HG03280 (cell line): ENCODE results near the gene PKD1.
"Not testable (repeated sequence)": the region's sequence is repeated elsewhere in the genome, so short reads cannot be mapped to it uniquely, and the experiment has no call there.

Source experiments
- ATAC-seq: cut with Tn5 transposase; IDR thresholded peaks from one replicate; pipeline ENCODE4 v1.9.1; 2021; ENCODE audit warnings: mild to moderate bottlenecking, moderate library complexity; ENCODE audit not compliant: unreplicated experiment

PKD1 gene

GRCh38 chr16:2126161-2126743, 9.4 kb downstream of the PKD1 start:
- ATAC-seq = not testable (repeated sequence)

DNA sequence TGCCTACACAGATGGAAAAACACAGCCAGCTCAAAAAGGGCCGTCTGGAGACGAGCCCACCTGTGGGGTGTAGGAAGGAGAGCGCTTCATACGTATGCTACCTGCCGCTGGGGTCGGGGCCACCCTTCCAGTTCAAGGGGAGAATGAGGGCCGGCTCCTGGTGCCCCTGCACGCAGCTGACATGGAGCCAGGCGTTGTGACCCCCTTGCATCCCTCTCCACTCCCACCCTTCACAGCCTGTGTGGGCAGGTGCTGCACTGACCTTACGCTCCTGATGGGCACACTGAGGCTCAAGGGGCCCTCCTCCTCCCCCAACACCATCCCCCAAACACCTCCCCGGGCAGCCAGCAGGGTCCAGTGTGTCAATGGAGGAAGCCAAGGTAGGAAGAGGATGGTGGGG, 10.1 kb downstream of the PKD1 start:
- not testable (repeated sequence) for ATAC-seq

GRCh38 chr16:2124694-2125444, 10.8 kb downstream of the PKD1 start:
- not testable (repeated sequence) for ATAC-seq

DNA sequence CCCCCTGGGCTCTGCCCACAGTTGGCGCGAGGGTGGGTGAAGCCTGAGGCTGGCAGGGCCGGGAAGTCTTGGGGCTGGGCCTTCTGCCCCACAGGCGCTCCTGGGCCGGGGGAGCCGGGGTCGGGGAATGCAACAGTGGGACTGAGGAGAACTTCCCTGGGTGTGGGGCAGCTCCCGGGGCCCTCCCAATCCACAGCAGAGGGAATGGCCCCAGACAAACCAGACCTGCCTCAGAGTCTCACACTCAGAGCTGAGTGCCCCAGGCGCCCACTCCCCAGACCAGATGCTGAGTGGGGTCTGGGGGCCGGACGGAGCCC, 11.4 kb downstream of the PKD1 start:
- not testable (repeated sequence) for ATAC-seq

DNA sequence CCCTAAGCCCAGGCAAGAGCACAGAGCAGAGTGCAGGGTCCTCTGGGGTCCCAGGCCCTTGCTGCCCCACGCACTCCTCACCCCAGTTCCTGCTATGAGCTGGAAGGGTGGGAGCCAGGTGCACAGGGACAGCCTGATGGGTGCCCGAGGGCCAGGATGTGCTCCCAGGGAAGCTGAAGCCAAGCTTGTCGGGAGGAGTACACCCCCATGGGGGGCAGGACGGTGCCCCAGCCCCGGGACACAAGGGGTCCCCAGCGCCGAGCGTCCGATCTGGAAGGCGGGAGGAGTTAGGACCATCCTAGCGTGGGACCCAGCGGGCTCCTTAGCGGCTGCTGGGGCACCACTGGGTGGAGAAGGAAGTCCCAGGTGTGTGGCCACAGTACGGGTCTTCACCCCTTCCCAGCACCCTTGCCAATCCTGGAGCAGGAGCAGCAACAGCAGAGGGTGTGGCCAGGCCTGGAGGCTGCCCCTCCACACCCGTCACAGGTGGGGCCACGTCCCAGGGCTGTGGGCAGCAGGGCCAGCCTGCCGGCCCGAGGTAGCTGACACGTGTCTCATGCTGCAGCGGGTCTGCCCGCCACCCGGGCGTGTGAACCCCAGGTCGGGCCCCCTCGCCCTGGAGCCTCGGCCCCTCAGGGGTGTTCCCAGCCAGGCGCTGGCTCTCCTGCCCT, 11.9 kb downstream of the PKD1 start:
- not testable (repeated sequence) for ATAC-seq

DNA sequence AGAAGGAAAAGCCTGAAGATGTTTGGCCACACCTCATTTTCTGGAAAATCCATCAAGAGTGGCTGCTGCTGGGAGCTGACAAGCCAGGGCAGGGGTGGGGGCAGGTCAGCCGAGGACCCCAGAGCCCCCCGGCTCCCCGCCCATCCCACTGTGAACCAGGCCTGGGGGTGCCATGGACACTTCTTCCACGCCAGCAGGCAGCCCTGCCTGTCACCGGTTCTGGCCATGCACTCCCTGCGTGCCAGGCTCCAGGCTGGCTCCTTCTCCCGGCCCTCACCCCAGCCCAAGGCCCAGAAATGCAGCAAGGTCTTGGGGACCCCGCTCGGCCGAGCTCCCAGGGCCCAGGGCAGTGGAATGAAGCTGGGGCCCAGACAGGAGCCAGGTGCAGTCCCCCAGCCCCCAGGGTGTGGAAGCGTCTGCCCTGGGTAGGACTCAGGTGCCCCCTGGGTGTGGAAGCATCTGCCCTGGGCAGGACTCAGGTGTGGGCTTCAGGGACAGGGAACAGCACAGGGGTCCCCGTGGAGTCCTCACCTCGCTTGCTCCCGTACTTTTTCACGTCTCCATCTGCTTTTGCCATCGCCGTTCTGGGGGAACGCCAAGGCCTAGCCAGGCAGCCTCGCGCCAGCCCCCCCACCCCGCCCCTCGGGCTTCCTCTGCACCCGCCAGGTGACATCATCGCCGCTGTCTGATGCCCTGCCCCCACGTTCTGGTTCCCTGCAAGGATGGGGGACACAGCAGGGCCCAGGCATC, 12.6 kb downstream of the PKD1 start:
- ATAC-seq = not testable (repeated sequence)

GRCh38 chr16:2122429-2122828, 13.3 kb downstream of the PKD1 start:
- ATAC-seq = no peak

DNA sequence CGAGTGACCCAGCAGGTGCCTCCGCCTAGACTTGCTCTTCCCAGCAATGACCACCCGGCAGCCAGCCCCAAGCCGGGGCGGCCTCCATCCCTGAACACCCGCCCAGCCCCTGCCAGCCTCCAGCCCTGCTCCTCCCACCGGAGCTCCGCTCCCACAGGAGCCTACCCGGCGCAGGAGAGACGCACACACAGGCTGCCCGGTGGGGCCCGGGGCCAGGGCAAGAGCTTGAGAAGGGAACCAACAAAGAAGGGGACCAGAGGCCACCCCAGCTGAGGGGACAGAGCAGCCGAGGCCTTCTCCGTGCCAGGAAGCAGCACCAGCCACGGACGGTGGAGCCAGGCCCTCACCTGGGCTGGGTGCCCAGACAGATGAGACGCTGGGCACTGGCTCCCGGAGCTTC, 13.8 kb downstream of the PKD1 start:
- ATAC-seq = no peak

DNA sequence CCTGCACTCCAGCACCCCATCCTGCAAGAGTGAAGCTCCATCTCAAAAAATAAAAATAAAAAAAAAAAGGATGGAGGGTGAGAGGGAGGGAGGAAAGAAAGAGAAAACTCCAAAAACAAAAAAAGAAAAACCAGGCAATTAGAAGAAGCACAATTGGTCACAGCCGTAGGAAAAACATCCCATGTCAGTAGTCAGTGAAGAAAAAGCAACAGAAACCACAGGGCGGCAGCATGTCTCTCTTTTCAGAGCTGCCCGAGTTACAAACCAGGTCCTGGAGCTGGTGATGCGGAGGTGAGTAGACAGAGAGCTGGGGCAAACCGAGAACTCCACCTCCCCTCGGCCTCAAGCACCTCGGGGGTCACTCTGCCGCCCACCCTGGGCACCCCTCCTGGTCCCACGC, 14.4 kb downstream of the PKD1 start:
- ATAC-seq = not testable (repeated sequence)

DNA sequence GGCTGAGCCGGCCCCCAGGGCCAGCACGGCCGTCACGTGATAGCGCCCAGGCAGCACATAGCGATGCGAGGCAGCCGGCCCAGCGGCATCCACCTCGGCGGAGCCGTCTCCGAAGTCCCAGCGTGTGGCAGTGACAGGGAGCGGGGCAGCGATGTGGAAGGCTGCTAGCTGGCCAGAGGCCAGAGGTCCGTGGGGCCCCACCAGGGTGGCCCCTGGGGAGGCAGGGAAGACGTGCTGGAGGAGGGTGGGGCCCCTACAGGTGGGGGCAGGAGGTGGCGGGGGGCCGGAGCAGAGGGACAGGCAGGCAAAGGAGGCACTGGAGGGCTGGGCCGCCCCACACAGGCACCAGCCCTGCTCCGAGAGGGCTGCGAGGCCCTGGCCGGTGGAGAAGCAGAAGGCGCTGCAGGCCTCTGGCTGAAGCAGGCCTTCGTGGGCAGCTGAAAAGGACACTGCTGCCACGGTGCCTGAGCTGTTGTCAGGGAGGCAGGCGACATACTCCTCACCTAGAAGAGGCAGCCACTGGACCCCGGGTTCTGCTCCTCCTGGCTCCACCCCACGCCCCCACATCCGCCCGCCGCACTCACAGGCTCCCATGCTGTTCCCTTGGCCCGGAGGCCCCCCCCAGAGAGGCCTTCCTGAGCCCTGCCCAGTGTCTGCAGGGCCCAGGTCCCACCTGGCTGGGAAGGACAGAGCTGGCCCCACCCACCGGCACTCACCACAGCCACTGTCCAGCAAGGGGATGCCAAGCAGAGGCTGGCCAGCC, 17.6 kb downstream of the PKD1 start:
- not testable (repeated sequence) for ATAC-seq

DNA sequence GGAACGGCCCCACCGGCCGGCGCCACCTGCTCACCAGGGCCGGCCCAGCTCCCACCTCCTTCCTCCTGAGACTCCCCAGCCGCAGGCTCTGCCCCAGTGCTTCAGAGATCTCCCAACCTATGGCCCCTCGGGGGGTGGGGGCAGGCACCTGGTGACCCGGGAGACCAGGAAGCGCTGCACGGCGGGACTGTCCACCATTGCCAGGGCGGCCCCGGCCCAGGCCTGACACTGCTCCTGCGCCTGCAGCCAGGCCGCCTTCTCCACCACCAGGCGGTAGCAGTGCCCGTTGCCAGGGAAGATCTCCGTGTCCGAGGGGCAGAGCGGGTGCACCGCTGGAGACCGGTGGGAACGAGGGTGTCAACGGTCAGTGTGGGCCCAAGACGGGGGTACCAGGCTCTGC, 18.4 kb downstream of the PKD1 start:
- not testable (repeated sequence) for ATAC-seq

- ATAC-seq = not testable (repeated sequence)
Measured at GRCh38 chr16:2116428-2116827, 19.3 kb downstream of the PKD1 start.

- ATAC-seq = no peak
Measured at GRCh38 chr16:2115591-2115973, 20.1 kb downstream of the PKD1 start.

- ATAC-seq = not testable (repeated sequence)
Measured at GRCh38 chr16:2114885-2115590, 20.7 kb downstream of the PKD1 start.

DNA sequence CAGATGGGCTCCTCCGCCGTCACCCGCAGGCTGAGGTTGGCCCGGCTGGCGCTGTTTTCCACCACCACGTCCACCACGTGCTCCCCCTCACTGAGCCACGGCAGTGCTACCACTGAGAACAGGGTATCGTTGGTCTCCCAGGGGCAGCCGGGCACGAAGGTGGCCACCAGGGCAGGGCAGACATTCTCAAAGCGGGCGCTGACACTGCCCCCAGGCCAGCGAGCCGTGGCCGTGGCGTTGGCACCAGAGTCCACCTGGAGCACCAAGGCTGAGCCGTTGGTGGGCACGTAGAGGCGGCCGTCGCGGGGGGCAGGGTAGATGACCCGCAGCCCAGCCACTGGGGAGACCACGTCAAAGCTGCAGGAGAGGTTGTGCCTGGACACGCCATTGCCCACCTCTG, 21.5 kb downstream of the PKD1 start:
- not testable (repeated sequence) for ATAC-seq

DNA sequence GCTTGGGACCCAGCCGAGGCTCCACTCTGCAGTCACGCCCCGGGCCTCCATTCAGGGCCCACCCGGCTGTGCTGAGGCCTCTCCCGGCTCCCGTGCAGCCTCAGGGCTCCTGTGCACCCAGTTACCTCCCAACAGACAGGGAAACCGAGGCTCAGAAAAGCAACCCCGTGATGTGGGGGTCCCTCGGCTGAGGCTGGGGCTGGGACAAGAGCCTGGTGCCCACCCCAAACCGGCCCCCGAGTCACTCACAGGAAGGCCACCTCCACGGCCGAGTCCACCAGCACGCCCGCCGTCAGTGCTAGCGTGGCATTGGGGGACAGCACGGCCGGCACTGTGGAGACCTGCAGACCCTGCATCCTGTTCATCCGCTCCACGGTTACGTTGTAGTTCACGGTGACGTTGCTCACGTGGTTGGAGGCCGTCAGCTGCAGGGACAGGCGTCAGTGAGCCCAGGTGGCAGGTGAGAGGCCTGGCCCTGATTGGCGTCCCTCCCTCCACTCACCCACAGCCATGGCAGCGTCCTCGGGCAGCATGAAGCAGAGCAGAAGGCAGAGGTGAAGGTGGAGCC, 23.1 kb downstream of the PKD1 start:
- not testable (repeated sequence) for ATAC-seq

DNA sequence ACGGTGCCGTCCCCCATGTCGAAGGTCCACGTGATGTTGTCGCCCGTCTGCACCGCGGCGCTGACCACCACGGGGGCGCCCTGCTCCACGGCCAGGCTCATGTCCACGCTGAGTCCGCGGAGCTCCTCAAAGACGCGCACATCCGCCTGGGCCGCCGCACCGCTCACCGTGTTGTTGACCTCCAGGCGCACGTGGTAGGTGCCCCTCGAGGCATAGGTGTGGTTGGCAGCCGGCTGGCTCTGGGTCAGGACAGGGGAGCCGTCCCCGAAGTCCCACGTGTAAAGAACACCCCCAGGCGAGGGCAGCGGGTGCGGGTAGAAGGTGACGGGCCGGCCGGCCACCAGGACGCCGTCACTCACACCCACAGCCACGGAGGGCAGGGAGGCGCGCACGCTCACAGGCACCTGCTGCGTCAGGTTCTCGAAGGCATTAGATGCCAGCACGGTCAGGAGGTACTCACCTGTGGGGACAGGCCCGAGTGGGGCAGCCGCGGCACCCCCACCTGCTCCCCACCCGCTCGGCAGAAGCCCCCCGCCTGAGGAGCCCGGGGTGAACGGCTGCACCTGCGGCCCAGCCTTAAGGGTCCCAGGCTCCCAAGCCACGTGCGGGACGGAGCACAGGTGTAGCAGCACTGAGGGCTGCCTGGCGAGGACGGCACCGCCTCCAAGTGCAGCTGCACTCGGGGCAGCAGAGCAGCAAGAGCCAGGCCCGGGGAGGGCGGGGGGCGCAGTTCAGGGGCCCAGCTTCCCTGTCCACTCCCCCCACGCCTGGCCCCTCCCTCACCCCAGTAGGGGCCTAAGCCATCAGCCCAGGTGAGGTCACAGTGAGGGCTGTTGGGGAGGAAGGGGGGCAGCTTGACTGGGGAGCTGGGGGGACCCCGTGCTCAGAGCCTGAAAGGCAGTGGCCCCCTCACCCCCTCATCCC, 24.0 kb downstream of the PKD1 start:
- ATAC-seq = not testable (repeated sequence)

DNA sequence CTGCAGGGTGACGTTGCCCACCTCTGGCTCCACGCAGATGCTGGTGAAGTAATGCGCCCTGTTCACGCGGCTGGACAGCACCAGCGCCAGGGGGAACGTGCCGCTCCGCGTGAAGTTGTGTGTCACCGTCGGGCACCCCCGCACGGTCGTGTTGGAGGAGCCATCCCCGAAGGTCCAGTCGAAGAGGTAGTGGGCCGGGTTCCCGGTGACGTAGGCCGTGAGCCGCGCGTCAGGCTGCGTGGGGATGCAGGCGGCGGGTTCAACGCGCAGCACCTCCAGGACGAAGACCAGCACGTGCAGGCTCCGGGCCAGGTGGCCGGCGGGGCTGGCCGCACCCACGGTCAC, 24.7 kb downstream of the PKD1 start:
- not testable (repeated sequence) for ATAC-seq
